DOHH2 (cell line): ENCODE results near the gene DAPK2.

Source experiments
- H3F3A ChIP-seq: fragments of 200-600 bp; sonication (generic), shearing (Covaris generic); 2 replicates; pipeline ENCODE4 v1.6.0; 2016; ENCODE audit warnings: antibody characterized with exemption, mild to moderate bottlenecking; ENCODE audit not compliant: control insufficient read depth, insufficient read depth
- H3K27ac ChIP-seq: fragments of 200-600 bp; sonication (generic); 2 replicates; pipeline ENCODE4 v1.5.1; 2014; ENCODE audit warnings: low read depth, mild to moderate bottlenecking, low read length, moderate library complexity
- H3K27me3 ChIP-seq: fragments of 200-600 bp; sonication (generic); 2 replicates; pipeline ENCODE4 v1.6.1; 2014; ENCODE audit warnings: mild to moderate bottlenecking, low read length, mixed read lengths; ENCODE audit not compliant: control insufficient read depth
- H3K36me3 ChIP-seq: fragments of 200-600 bp; sonication (generic); 2 replicates; pipeline ENCODE4 v1.6.1; 2014; ENCODE audit warnings: mild to moderate bottlenecking, low read length, moderate library complexity, mixed read lengths; ENCODE audit not compliant: control insufficient read depth
- H3K4me1 ChIP-seq: fragments of 200-600 bp; sonication (generic); 2 replicates; pipeline ENCODE4 v1.6.1; 2014; ENCODE audit warnings: mild to moderate bottlenecking, low read length, mixed read lengths; ENCODE audit not compliant: control insufficient read depth
- H3K4me2 ChIP-seq: fragments of 200-600 bp; sonication (generic); 2 replicates; pipeline ENCODE4 v1.6.0; 2014; ENCODE audit warnings: mild to moderate bottlenecking, low read length, moderate library complexity
- H3K4me3 ChIP-seq: fragments of 200-600 bp; sonication (generic); 2 replicates; pipeline ENCODE4 v1.5.1; 2014; ENCODE audit warnings: mild to moderate bottlenecking, low read length, mixed read lengths
- H3K79me2 ChIP-seq: fragments of 200-600 bp; sonication (generic); 2 replicates; pipeline ENCODE4 v1.6.1; 2014; ENCODE audit warnings: mild to moderate bottlenecking, low read length, mixed read lengths; ENCODE audit not compliant: control insufficient read depth
- H3K9me2 ChIP-seq: fragments of 200-600 bp; sonication (generic); replicated peaks from 2 replicates; pipeline ENCODE4 v1.6.1; 2014; ENCODE audit warnings: mild to moderate bottlenecking, low read length, mixed read lengths; ENCODE audit not compliant: control insufficient read depth
- H3K9me3 ChIP-seq: fragments of 200-600 bp; sonication (generic); 2 replicates; pipeline ENCODE4 v1.6.1; 2014; ENCODE audit warnings: antibody characterized with exemption, low read length, mixed read lengths; ENCODE audit not compliant: control insufficient read depth, insufficient read depth
- H4K20me1 ChIP-seq: fragments of 200-600 bp; sonication (generic); 2 replicates; pipeline ENCODE4 v1.6.0; 2014; ENCODE audit warnings: low read depth, mild to moderate bottlenecking, antibody characterized with exemption, low read length, moderate library complexity; ENCODE audit not compliant: control insufficient read depth, insufficient read depth
- CTCF ChIP-seq: fragments of 200-600 bp; sonication (generic); IDR thresholded peaks from one replicate; pipeline ENCODE4 v1.5.1; 2014; ENCODE audit warnings: antibody characterized with exemption, mild to moderate bottlenecking, low read depth, low read length; ENCODE audit not compliant: poor library complexity, severe bottlenecking
- EZH2phosphoT487 ChIP-seq: fragments of 200-600 bp; sonication (generic); IDR thresholded peaks from 2 replicates; pipeline ENCODE4 v1.6.1; 2017; ENCODE audit warnings: borderline replicate concordance, mild to moderate bottlenecking, antibody characterized with exemption, low read length, moderate library complexity, mixed read lengths

DAPK2 gene

GRCh38 chr15:63905131-63905530 lies 141.2 kb downstream of the DAPK2 start:
- Histone ChIP-seq H3K27ac (no peak overlapping the region), H3K79me2 (no peaks in the 10 kb centered on the region), H3K4me1 (peaks cover 50% of the 10 kb centered on the region), H3F3A (peaks cover 6% of the 10 kb centered on the region), H3K4me2 (no peak overlapping the region), H3K4me3 (no peak overlapping the region), H3K9me3 (no peaks in the 10 kb centered on the region), H3K27me3 (no peaks in the 10 kb centered on the region), H4K20me1 (no peaks in the 10 kb centered on the region), H3K9me2 (no peaks in the 10 kb centered on the region), H3K36me3 (no peaks in the 10 kb centered on the region)
- no peak for TF ChIP-seq EZH2phosphoT487
- TF ChIP-seq CTCF = no peak

GRCh38 chr15:63904042-63904441 lies 142.2 kb downstream of the DAPK2 start:
- no peaks in the 10 kb centered on the region for H3K79me2 ChIP-seq

GRCh38 chr15:63902671-63903035 lies 143.6 kb downstream of the DAPK2 start:
- H3K9me2 ChIP-seq = no peaks in the 10 kb centered on the region
- peaks cover 6% of the 10 kb centered on the region for H3F3A ChIP-seq
- H3K36me3 ChIP-seq = no peaks in the 10 kb centered on the region
- peaks cover 50% of the 10 kb centered on the region for H3K4me1 ChIP-seq
- H3K79me2 ChIP-seq = no peaks in the 10 kb centered on the region
- no peak for TF ChIP-seq EZH2phosphoT487
- no peak for TF ChIP-seq CTCF
- H4K20me1 ChIP-seq = no peaks in the 10 kb centered on the region
- H3K4me3 ChIP-seq = no peak overlapping the region
- H3K4me2 ChIP-seq = no peak overlapping the region
- no peaks in the 10 kb centered on the region for H3K27me3 ChIP-seq
- H3K9me3 ChIP-seq = no peaks in the 10 kb centered on the region
- no peak overlapping the region for H3K27ac ChIP-seq

More at GRCh38 chr15:63904042-63904441, 142.2 kb downstream of the DAPK2 start:
- Histone ChIP-seq H3K27ac (0 out of 2 replicates have a peak overlapping the region, but pooled peaks have one; percentile 6), H3K9me3 (no peaks in the 10 kb centered on the region), H3K27me3 (no peaks in the 10 kb centered on the region), H3F3A (peaks cover 6% of the 10 kb centered on the region), H3K4me3 (peak overlapping the region; percentile 36), H3K4me2 (peak overlapping the region; percentile 61), H3K4me1 (peaks cover 50% of the 10 kb centered on the region), H4K20me1 (no peaks in the 10 kb centered on the region), H3K36me3 (no peaks in the 10 kb centered on the region), H3K9me2 (no peaks in the 10 kb centered on the region)
- no peak for TF ChIP-seq CTCF
- TF ChIP-seq EZH2phosphoT487 = no peak
